ENCODE results near the gene STK11.

The STK11 gene

DNA sequence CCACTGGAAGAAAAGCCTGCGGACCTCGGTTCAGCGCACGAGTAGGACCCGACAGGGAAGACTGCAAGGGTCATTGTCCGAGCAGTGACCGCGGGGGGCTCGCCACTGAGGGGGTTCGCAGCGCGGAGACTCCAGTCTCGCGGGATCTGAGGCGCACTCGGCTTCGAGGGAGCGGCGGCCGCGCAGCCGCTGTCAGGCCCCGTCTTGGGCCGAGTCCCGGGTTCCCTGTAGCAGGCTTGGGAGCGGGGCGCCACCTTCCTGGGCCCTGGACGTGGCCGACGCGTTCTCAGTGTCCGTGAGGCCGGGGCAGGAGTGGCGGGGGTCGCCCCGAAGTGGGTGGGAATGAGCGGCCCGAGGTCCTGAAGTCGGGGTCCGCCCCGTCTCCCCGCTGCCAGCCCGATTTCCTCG lies 69.3 kb downstream of the STK11 start:
- DNase-seq, result no peak

DNA sequence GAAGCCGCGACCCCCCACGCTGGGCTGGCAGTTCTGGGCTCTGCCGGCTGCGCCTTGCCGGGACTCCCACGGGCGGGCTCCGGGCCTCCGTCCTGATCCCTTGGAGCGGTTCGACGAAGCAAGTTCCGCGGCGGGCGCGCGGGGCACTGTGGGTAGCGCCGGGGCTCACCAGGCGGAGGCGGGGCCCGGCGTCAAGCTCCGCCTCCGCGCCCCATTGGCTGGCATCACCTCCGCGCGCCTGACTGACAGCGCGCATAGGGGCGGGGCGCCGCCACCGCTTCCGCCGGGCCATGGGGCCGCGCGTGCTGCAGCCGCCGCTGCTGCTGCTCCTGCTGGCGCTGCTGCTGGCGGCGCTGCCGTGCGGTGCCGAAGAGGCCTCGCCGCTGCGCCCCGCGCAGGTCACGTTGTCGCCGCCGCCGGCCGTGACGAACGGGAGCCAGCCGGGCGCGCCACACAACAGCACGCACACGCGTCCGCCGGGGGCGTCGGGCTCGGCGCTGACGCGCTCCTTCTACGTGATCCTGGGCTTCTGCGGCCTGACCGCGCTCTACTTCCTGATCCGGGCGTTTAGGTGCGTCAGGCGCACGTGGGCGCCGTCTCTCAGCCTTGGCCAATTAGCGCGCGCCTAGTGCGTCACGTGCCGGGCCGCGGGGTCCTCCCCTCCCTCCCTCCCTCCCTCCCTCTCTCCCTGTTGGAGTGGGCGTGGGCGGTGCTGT lies 69.8 kb downstream of the STK11 start, which contains the start of gene FAM174C:
FAM174C (plus strand) TSS at position 271 of the 716 bp plus-strand sequence; CDS start at position 291, 20 bp downstream.
- peak; percentile 96 to 97 for DNase-seq

DNA sequence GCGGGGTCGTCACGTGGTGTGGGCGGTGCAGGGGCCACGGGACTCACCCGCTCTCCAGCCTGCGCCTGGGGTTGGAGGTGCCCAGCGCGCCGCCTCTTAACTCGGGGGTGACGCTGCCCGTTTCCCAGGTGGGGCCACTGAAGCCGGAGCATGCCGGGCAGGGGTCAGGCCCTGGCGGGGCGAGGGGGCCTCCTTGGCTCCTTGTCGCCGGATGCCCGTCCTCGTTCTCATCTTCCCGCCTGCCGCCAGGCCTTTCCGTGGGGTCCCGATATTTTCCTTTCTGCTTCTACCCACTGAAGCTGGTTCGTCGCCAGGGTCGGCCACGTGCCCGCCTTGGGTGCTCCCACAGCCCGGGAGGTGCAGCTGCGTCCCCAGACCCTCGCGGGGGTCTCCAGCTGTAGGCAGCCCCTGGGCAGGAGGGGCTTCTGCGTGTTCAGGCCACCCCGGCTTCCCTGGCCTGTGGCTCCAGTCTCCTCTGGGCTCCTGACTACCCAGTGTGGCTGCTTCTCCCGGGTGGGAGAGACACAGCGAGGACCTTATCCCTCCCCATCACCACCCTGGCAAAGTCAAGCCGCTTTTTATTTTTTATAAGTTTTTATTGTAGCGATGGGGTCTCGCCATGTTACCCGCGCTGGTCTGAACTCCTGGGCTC lies 70.5 kb downstream of the STK11 start:
- no peak for DNase-seq

DNA sequence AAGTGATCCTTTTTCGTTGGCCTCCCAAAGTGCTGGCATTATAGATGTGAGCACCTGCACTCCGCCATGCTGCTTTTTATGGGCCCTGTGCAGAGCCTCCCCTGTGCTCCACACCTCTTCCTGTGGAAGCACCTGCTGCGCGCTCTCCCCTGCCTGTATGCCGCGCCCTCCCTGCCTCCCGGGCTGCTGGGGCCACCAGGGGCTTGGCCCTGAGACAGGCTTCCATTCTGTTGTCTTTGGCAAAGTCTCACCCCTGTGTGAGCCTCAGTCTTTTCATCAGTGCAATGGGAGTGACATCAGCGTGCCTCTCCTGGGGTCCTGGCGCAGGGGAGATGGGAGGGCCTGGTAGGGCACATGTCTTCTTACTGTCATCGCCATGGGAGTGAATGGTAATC lies 71.0 kb downstream of the STK11 start:
- DNase-seq, result no peak

DNA sequence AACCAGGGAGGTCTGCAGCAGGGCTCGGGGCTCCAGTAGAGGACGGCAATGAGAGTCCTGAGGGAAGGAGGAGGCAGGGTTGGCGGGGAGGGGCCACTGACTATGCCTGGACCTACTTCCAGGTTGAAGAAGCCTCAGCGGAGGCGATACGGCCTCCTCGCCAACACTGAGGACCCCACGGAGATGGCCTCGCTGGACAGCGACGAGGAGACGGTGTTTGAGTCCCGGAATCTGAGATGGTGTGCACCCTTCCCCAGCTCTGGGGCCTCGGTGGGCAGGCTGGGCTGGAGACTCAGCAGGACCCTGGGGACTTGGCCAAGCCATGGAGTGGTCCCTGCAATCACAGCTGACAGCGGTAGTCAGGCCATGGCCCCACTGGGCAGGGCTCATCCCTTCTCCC lies 71.5 kb downstream of the STK11 start:
- DNase-seq, result no peak

Data from CD4-positive, alpha-beta T cell treated with Interleukin-1 beta for 1 hour (primary cell).